Keratinocyte (primary cell): ENCODE data around the gene ARHGAP22.

ENCODE experiments used
- CTCF ChIP-seq, 3 experiments: IDR thresholded peaks in 1 of 3; conservative IDR thresholded peaks in 1 of 3; optimal IDR thresholded peaks in 1 of 3; 2 replicates in 2 of 3; 3 replicates in 1 of 3; pipeline versions ENCODE3 to v1.5.1; 2011; ENCODE audit warnings: low read length in 3 of 3, mild to moderate bottlenecking in 3 of 3, moderate library complexity in 2 of 3, control low read depth in 1 of 3, inconsistent platforms in 1 of 3; ENCODE audit not compliant: insufficient read depth in 2 of 3; ENCODE audit errors: extremely low read depth in 1 of 3
- EZH2 ChIP-seq: IDR thresholded peaks from one replicate; pipeline ENCODE4 v1.6.1; 2012; ENCODE audit warnings: inconsistent platforms, mild to moderate bottlenecking, low read length, moderate library complexity

- TF ChIP-seq CTCF (optimal IDR thresholded peaks at IDR 0.05 in 1 of 3, IDR thresholded peaks at IDR 0.05 in 1 of 3, conservative IDR thresholded peaks at IDR 0.05 in 1 of 3; ENCODE audit: extremely low read depth in 1 of 3, insufficient read depth in 2 of 3, low read length in 3 of 3) (no peak), EZH2 (no peak)
These were observed 128.4 kb downstream of the ARHGAP22 start for GRCh38 chr10:48476279-48476982.
